Activated T-helper 1 cell treated with anti-CD3 and anti-CD28 coated beads, Interleukin-12 subunit alpha, Interleukin-12 subunit beta, Interleukin-2, Interleukin-4 antibody, amounts not matched to agents 30 ng/mL and 10 ng/mL and 1 ng/mL, durations not matched to agents 14 hours and 24 hours and 36 hours (primary cell): Measurements from ENCODE around the gene KRTAP10-4. TPM values are rescaled to one million over a fixed set of nuclear protein-coding genes. Genes with fewer than 3 reads are reported as not detected.
"Not testable (repeated sequence)": the region's sequence is repeated elsewhere in the genome, so short reads cannot be mapped to it uniquely, and the experiment has no call there.

Source experiments
- DNase-seq: peaks from one replicate; pipeline ENCODE4 v3.0.0; 2021; ENCODE audit warnings: low spot score
- H3K27ac Mint-ChIP-seq: one replicate; pipeline ENCODE4 v1.8.0; 2021; ENCODE audit warnings: mild to moderate bottlenecking, mixed read lengths
- H3K27me3 Mint-ChIP-seq: one replicate; pipeline ENCODE4 v1.8.0; 2022; ENCODE audit warnings: mild to moderate bottlenecking, moderate library complexity, mixed read lengths; ENCODE audit not compliant: insufficient read depth
- H3K36me3 Mint-ChIP-seq: one replicate; pipeline ENCODE4 v1.8.0; 2021; ENCODE audit warnings: low read depth, mixed read lengths
- H3K4me1 Mint-ChIP-seq: one replicate; pipeline ENCODE4 v1.8.0; 2021; ENCODE audit warnings: low read depth, mixed read lengths
- H3K4me3 Mint-ChIP-seq: one replicate; pipeline ENCODE4 v1.8.0; 2021; ENCODE audit warnings: mild to moderate bottlenecking, moderate library complexity, mixed read lengths
- H3K9me3 Mint-ChIP-seq: one replicate; pipeline ENCODE4 v1.8.0; 2021; ENCODE audit warnings: mixed read lengths
- intact Hi-C: fragments of 100-400 bp; cut with micrococcal nuclease; formaldehyde crosslinking; loops from one replicate; pipeline ENCODE4 v1.15.1; 2024
- total RNA-seq: library from RNA; stranded (reverse); gene quantifications from 2 replicates; pipeline ENCODE4 v1.2.3, GENCODE V29; 2022

The KRTAP10-4 gene
- total RNA-seq, 1 donor from 2014 or later: not detected

GRCh38 chr21:44595524-44595923, 22.0 kb downstream of the KRTAP10-4 start:
- H3K36me3 Mint-ChIP-seq: no peaks in the 10 kb centered on the region
- no peaks in the 10 kb centered on the region for H3K9me3 Mint-ChIP-seq
- peaks cover 13% of the 10 kb centered on the region for H3K27me3 Mint-ChIP-seq
- no peak overlapping the region for H3K4me3 Mint-ChIP-seq
- peaks cover 5% of the 10 kb centered on the region for H3K4me1 Mint-ChIP-seq
- DNase-seq: no peak
- intact Hi-C loops: no loop called here
- no peak overlapping the region for H3K27ac Mint-ChIP-seq

- DNase-seq: no peak
- H3K4me1 Mint-ChIP-seq: peaks cover 5% of the 10 kb centered on the region
- H3K4me3 Mint-ChIP-seq: no peak overlapping the region
- no peak overlapping the region for H3K27ac Mint-ChIP-seq
- peaks cover 13% of the 10 kb centered on the region for H3K27me3 Mint-ChIP-seq
- H3K9me3 Mint-ChIP-seq: no peaks in the 10 kb centered on the region
- H3K36me3 Mint-ChIP-seq: no peaks in the 10 kb centered on the region
- intact Hi-C loops: no loop called here
These were observed 22.7 kb downstream of the KRTAP10-4 start for GRCh38 chr21:44596068-44596725.

GRCh38 chr21:44598061-44598460, 24.5 kb downstream of the KRTAP10-4 start:
- Mint-ChIP-seq H3K4me1 (peaks cover 5% of the 10 kb centered on the region), H3K27me3 (peaks cover 13% of the 10 kb centered on the region), H3K27ac (no peak overlapping the region), H3K4me3 (no peak overlapping the region), H3K36me3 (no peaks in the 10 kb centered on the region), H3K9me3 (no peaks in the 10 kb centered on the region)
- no peak for DNase-seq
- intact Hi-C loops: no loop called here

- no peak overlapping the region for H3K27ac Mint-ChIP-seq
- H3K36me3 Mint-ChIP-seq: no peaks in the 10 kb centered on the region
- peaks cover 5% of the 10 kb centered on the region for H3K4me1 Mint-ChIP-seq
- DNase-seq: no peak
- H3K9me3 Mint-ChIP-seq: peaks cover 7% of the 10 kb centered on the region
- no peak overlapping the region for H3K4me3 Mint-ChIP-seq
- intact Hi-C loops: loop anchor here (2.0 kb wide), 1 partner anchor 27 kb away; the partner anchor contains the start of gene KRTAP10-4
- H3K27me3 Mint-ChIP-seq: peaks cover 11% of the 10 kb centered on the region
These were observed 25.9 kb downstream of the KRTAP10-4 start for GRCh38 chr21:44599264-44600029.

- not testable (repeated sequence) for DNase-seq, H3K27ac Mint-ChIP-seq, H3K4me3 Mint-ChIP-seq, H3K4me1 Mint-ChIP-seq, H3K9me3 Mint-ChIP-seq, H3K36me3 Mint-ChIP-seq
- intact Hi-C loops: loop anchor here (2.0 kb wide), 1 partner anchor 28 kb away; the partner anchor contains the start of gene KRTAP10-4
- H3K27me3 Mint-ChIP-seq: peaks cover 12% of the 10 kb centered on the region
These were observed 26.8 kb downstream of the KRTAP10-4 start, which contains the start of gene KRTAP10-7 for GRCh38 chr21:44600118-44600978. KRTAP10-7 (plus strand) TSS chr21:44600597; CDS start chr21:44600622, 25 bp downstream.

GRCh38 chr21:44601091-44601490, 27.6 kb downstream of the KRTAP10-4 start:
- intact Hi-C loops: loop anchor here (2.0 kb wide), 1 partner anchor 28 kb away; the partner anchor contains the start of gene KRTAP10-4
- peaks cover 12% of the 10 kb centered on the region for H3K27me3 Mint-ChIP-seq

GRCh38 chr21:44601596-44602462, 28.3 kb downstream of the KRTAP10-4 start:
- intact Hi-C loops: loop anchor here (2.0 kb wide), 1 partner anchor 29 kb away; the partner anchor contains the start of gene KRTAP10-4
- no peak overlapping the region for H3K4me3 Mint-ChIP-seq
- H3K27me3 Mint-ChIP-seq: peaks cover 15% of the 10 kb centered on the region
- H3K27ac Mint-ChIP-seq: no peak overlapping the region
- H3K4me1 Mint-ChIP-seq: no peaks in the 10 kb centered on the region
- no peaks in the 10 kb centered on the region for H3K36me3 Mint-ChIP-seq
- DNase-seq: no peak
- peaks cover 7% of the 10 kb centered on the region for H3K9me3 Mint-ChIP-seq

More at GRCh38 chr21:44601091-44601490, 27.6 kb downstream of the KRTAP10-4 start:
- H3K4me3 Mint-ChIP-seq, H3K4me1 Mint-ChIP-seq, DNase-seq, H3K9me3 Mint-ChIP-seq, H3K27ac Mint-ChIP-seq, H3K36me3 Mint-ChIP-seq: not testable (repeated sequence)

- no peak overlapping the region for H3K4me3 Mint-ChIP-seq
- H3K27ac Mint-ChIP-seq: no peak overlapping the region
- intact Hi-C loops: no loop called here
- DNase-seq: no peak
- peaks cover 10% of the 10 kb centered on the region for H3K9me3 Mint-ChIP-seq
- H3K36me3 Mint-ChIP-seq: no peaks in the 10 kb centered on the region
- H3K27me3 Mint-ChIP-seq: peaks cover 16% of the 10 kb centered on the region
- H3K4me1 Mint-ChIP-seq: no peaks in the 10 kb centered on the region
These were observed 28.9 kb downstream of the KRTAP10-4 start for GRCh38 chr21:44602463-44602850.

GRCh38 chr21:44603109-44603875, 29.8 kb downstream of the KRTAP10-4 start:
- Mint-ChIP-seq H3K36me3 (no peaks in the 10 kb centered on the region), H3K27me3 (peaks cover 15% of the 10 kb centered on the region), H3K27ac (no peak overlapping the region), H3K4me1 (no peaks in the 10 kb centered on the region), H3K4me3 (no peak overlapping the region), H3K9me3 (peaks cover 13% of the 10 kb centered on the region)
- no peak for DNase-seq
- intact Hi-C loops: no loop called here

- no peak overlapping the region for H3K27ac Mint-ChIP-seq
- H3K27me3 Mint-ChIP-seq: peaks cover 14% of the 10 kb centered on the region
- DNase-seq: no peak
- peaks cover 15% of the 10 kb centered on the region for H3K9me3 Mint-ChIP-seq
- no peaks in the 10 kb centered on the region for H3K4me1 Mint-ChIP-seq
- intact Hi-C loops: no loop called here
- no peak overlapping the region for H3K4me3 Mint-ChIP-seq
- no peaks in the 10 kb centered on the region for H3K36me3 Mint-ChIP-seq
These were observed 30.4 kb downstream of the KRTAP10-4 start for GRCh38 chr21:44603911-44604310.

- Mint-ChIP-seq H3K9me3 (peaks cover 41% of the 10 kb centered on the region), H3K36me3 (peaks cover 3% of the 10 kb centered on the region), H3K27me3 (peaks cover 16% of the 10 kb centered on the region), H3K27ac (no peak overlapping the region), H3K4me3 (no peak overlapping the region), H3K4me1 (no peaks in the 10 kb centered on the region)
- DNase-seq: no peak
- intact Hi-C loops: no loop called here
These were observed 33.0 kb downstream of the KRTAP10-4 start for GRCh38 chr21:44606495-44606894.
